ENCODE measurements around the gene TSPAN15. TPM values are rescaled to one million over a fixed set of nuclear protein-coding genes. Genes with fewer than 3 reads are reported as not detected.

Gene TSPAN15
- 103 TPM for total RNA-seq

DNA sequence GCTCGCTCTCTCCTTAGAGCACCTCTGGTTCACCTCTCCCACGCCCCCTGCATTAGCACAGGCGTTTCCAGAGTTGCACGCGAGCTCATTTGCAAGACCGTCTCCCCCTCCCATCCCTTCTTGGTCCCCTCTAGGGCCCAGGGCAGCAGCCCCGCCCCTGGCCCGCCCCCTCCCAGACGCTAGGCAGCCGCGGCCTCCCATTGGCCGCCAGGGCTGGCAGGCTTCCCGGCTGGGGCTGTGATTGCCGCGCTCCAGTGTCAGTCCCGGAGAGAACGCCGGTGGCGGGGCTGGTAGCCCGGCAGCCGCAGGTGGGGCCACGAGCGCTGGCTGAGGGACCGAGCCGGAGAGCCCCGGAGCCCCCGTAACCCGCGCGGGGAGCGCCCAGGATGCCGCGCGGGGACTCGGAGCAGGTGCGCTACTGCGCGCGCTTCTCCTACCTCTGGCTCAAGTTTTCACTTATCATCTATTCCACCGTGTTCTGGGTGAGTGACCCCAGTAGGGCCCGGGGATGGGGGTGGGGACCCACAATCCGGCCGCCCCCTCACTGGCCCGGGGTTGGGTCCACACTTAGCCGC is at the start of gene TSPAN15:
TSS of gene TSPAN15 (plus strand) at position 257 of the 575 bp plus-strand sequence. CDS start at position 387, 130 bp downstream.
- peak; percentile 92 for ATAC-seq
- intact Hi-C loops (cut with DNase I), result no loop called here

DNA sequence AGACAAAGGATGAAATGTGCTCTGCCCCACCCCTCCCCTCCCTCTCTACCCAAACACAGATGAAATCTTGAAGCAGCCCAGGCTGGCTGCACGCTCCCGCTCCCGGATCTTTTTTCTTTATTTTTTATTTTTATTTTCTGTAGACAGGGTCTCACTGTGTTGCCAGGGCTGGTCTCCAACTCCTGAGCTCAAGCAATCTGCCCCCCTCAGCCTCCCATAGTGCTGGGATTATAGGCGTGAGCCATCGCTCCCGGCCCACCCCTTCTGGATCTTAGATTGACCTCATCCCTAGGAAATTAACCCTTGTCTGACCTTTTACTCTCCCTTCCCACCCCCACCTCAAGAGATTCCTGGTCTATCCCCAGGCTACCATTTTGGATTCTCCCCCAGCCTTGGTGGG is 48.9 kb upstream of the TSPAN15 start:
- ATAC-seq, result no peak
- DNase-seq (ENCODE audit: low spot score), result no peak
- intact Hi-C loops (cut with DNase I), result no loop called here

More for the DNA sequence above, at the start of gene TSPAN15:
- peak; percentile 92 for DNase-seq (ENCODE audit: low spot score)

DNA sequence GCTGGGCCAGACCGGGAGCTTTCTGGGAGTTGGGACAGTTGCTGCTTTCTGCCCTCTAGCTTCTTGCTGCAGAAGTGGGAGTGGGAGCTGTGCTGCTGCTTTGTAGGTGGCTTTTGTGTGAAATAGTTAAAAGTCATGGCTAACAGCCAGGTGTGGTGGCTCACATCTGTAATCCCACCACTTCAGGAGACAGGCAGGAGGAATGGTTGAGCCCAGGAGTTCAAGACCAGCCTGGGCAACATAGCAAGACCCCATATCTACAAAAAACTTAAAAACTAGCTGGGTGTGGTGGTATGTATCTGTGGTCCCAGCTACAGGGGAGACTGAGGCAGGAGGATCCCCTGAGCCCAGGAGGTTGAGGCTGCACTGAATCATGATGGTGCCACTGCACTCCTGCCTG is 48.2 kb upstream of the TSPAN15 start:
- ATAC-seq (no peak), DNase-seq (ENCODE audit: low spot score) (no peak)
- intact Hi-C loops (cut with DNase I), result no loop called here

GRCh38 chr10:69403519-69403918 is 47.7 kb upstream of the TSPAN15 start:
- DNase-seq (ENCODE audit: low spot score), result no peak
- ATAC-seq, result no peak
- intact Hi-C loops (cut with DNase I), result no loop called here

- ATAC-seq (no peak), DNase-seq (ENCODE audit: low spot score) (no peak)
- intact Hi-C loops (cut with DNase I), result no loop called here
Observed at GRCh38 chr10:69404786-69405185, 46.5 kb upstream of the TSPAN15 start.

DNA sequence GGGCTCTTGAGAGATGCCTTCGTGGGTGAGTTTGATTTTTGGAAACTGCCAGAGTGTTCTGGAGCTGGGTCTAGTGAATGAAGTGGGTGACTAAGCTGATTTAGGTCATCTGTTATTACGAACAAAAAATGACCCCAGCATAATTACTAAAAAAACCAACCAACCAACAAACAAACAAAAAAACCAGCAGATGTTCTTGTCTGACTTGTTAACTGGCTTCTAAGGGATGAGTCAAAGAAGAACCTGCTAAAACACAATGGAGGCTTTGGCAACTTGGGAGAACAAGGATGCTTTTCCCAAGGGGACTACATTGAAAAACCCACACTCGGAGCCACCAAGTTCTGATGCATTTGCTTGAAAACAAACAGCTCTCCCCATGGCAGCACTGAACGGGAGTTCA is 46.0 kb upstream of the TSPAN15 start:
- no peak for ATAC-seq
- DNase-seq (ENCODE audit: low spot score), result no peak
- intact Hi-C loops (cut with DNase I), result no loop called here

DNA sequence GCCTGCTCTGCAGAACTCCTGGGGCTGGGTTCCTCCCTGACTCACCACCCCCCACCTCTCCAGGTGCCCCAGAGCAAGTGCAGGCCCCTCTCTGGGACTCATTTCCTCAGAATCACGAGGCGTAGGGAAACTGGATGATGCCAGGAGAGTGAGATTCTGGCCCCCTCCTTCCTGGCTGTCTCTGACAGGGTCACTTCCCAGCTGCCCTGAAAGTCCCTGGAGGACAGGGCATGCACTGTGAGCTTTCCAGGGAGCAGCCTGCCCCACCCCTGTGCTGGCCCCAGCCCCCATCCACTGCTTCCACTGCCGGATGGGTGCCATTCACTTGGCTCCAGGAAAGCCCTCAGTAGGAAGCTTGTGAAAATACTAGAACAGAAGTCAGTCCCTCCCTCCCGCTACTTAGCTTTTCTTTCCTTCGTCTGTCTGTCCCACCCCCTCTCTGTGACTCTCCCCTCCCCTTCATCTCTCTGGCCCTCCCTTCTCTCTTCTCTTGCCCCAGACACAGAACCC is 44.9 kb upstream of the TSPAN15 start:
- intact Hi-C loops (cut with DNase I), result no loop called here
- ATAC-seq, result peak; percentile 9
- no peak for DNase-seq (ENCODE audit: low spot score)

- no peak for ATAC-seq
- DNase-seq (ENCODE audit: low spot score), result no peak
- intact Hi-C loops (cut with DNase I), result no loop called here
Observed at GRCh38 chr10:69406816-69407580, 44.3 kb upstream of the TSPAN15 start.

- intact Hi-C loops (cut with DNase I), result no loop called here
- no peak for DNase-seq (ENCODE audit: low spot score)
- no peak for ATAC-seq
Observed at GRCh38 chr10:69407621-69408301, 43.5 kb upstream of the TSPAN15 start.

DNA sequence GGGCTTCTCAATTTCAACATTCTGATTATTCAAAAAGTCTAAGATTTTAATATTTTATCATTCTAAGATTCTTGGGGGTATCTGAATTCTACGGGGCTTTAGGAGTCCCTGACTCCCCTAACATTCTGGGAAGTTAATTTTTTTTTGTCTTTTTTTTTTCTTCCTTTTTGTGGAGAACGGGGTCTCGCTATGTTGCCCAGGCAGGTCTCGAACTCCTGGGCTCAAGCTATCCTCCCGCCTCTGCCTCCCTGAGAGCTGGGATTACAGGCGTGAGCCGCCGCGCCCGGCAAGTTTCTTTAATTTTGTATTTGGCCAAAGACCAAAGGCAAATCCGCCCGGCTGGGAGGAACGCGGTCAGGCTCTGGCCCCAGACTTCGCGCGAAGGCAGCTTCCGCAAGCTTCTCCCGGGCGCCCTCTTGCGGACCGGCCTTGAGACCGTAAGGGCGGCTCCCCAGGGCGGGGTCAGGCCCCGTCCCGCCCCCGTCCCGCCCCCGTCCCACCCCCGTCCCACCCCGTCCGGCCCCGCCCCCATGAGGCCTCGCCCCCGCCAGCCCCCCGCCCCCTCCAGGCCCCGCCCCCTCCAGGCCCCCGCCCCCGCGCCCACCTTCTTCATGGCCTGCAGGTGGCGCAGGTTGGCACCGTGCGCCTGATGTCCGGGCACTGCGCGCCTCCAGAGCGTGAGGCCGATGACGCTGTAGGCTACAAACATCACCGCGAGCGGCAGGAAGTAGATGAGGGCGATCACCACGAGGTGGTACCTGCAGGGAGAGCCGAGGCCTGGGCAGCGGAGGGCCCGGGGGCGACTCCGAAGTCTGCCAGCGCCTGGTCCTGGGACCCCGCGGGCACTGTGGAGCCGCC is 42.7 kb upstream of the TSPAN15 start:
- intact Hi-C loops (cut with DNase I), result no loop called here

GRCh38 chr10:69409176-69409495 is 42.1 kb upstream of the TSPAN15 start:
- DNase-seq (ENCODE audit: low spot score) (no peak), ATAC-seq (no peak)
- intact Hi-C loops (cut with DNase I), result no loop called here

More for the DNA sequence above, 42.7 kb upstream of the TSPAN15 start:
- ATAC-seq, result peak; percentile 92
- peak; percentile 97 for DNase-seq (ENCODE audit: low spot score)

DNA sequence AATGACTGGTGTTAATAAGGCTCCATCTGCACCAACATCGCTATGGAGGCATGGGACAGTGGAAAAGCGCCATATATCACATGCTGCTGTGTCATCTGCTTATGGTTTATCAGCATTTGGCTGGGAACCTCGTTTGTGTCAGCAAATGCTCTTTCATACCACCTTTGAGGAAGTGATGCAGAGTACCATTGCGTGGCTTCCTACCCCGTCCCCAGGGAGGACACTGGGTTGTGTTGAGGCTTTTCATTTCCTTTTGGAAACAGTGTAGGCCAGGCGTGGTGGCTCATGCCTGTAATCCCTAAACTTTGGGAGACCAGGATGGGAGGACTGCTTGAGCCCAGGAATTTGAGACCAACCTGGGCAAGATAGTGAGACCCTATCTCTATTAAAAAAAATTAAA is 41.3 kb upstream of the TSPAN15 start:
- no peak for DNase-seq (ENCODE audit: low spot score)
- intact Hi-C loops (cut with DNase I), result loop anchor here (10.0 kb wide), 1 partner anchor 225 kb away; the partner anchor contains the start of gene FAM241B
- ATAC-seq, result peak; percentile 7

GRCh38 chr10:69410487-69410886 is 40.8 kb upstream of the TSPAN15 start:
- DNase-seq (ENCODE audit: low spot score), result no peak

GRCh38 chr10:69411476-69411875 is 39.8 kb upstream of the TSPAN15 start:
- ATAC-seq (no peak), DNase-seq (ENCODE audit: low spot score) (no peak)
- intact Hi-C loops (cut with DNase I), result loop anchor here (10.0 kb wide), 1 partner anchor 223 kb away; the partner anchor contains the start of gene FAM241B

More at GRCh38 chr10:69410487-69410886, 40.8 kb upstream of the TSPAN15 start:
- intact Hi-C loops (cut with DNase I), result loop anchor here (10.0 kb wide), 1 partner anchor 224 kb away; the partner anchor contains the start of gene FAM241B
- ATAC-seq, result no peak

GRCh38 chr10:69412232-69412790 is 39.0 kb upstream of the TSPAN15 start:
- intact Hi-C loops (cut with DNase I), result loop anchor here (10.0 kb wide), 1 partner anchor 222 kb away; the partner anchor contains the start of gene FAM241B
- ATAC-seq (no peak), DNase-seq (ENCODE audit: low spot score) (no peak)

GRCh38 chr10:69413221-69413865 is 37.9 kb upstream of the TSPAN15 start:
- peak; percentile 55 for ATAC-seq
- peak; percentile 75 for DNase-seq (ENCODE audit: low spot score)
- intact Hi-C loops (cut with DNase I), result loop anchor here (10.0 kb wide), 1 partner anchor 221 kb away; the partner anchor contains the start of gene FAM241B

GRCh38 chr10:69414036-69415018 is 36.9 kb upstream of the TSPAN15 start:
- intact Hi-C loops (cut with DNase I), result loop anchor here (10.0 kb wide), 1 partner anchor 220 kb away; the partner anchor contains the start of gene FAM241B
- ATAC-seq, result no peak

More at GRCh38 chr10:69414036-69415018, 36.9 kb upstream of the TSPAN15 start:
- DNase-seq (ENCODE audit: low spot score), result no peak
